A204.1 (cell line): Measurements from ENCODE around the gene SEPTIN8.

ENCODE experiments used
- FAIRE-seq: peaks from 2 replicates; lab custom pipeline; 2012; peaks lifted over from hg19 to GRCh38; lab: Jason Lieb, UNC

SEPTIN8 gene

GRCh38 chr5:132763181-132764036, 13.6 kb downstream of the SEPTIN8 start:
- FAIRE-seq: no peak

GRCh38 chr5:132762246-132763000, 14.6 kb downstream of the SEPTIN8 start:
- no peak for FAIRE-seq

- FAIRE-seq: no peak
Measured at GRCh38 chr5:132761321-132762240, 15.5 kb downstream of the SEPTIN8 start.

- FAIRE-seq: no peak
Measured at GRCh38 chr5:132760601-132761317, 16.3 kb downstream of the SEPTIN8 start.

GRCh38 chr5:132760049-132760420, 17.0 kb downstream of the SEPTIN8 start:
- FAIRE-seq: no peak

GRCh38 chr5:132759114-132760048, 17.7 kb downstream of the SEPTIN8 start:
- no peak for FAIRE-seq

GRCh38 chr5:132758451-132758850, 18.6 kb downstream of the SEPTIN8 start:
- FAIRE-seq: no peak

- no peak for FAIRE-seq
Measured at GRCh38 chr5:132756542-132756941, 20.5 kb downstream of the SEPTIN8 start.

GRCh38 chr5:132754947-132755346, 22.1 kb downstream of the SEPTIN8 start:
- no peak for FAIRE-seq

GRCh38 chr5:132754111-132754510, 22.9 kb downstream of the SEPTIN8 start:
- FAIRE-seq: no peak

GRCh38 chr5:132753135-132753987, 23.7 kb downstream of the SEPTIN8 start:
- no peak for FAIRE-seq

GRCh38 chr5:132752581-132753125, 24.4 kb downstream of the SEPTIN8 start:
- no peak for FAIRE-seq

- FAIRE-seq: no peak
Measured at GRCh38 chr5:132751971-132752580, 25.0 kb downstream of the SEPTIN8 start.

GRCh38 chr5:132751444-132751843, 25.6 kb downstream of the SEPTIN8 start:
- no peak for FAIRE-seq

- FAIRE-seq: no peak
Measured at GRCh38 chr5:132750471-132751230, 26.4 kb downstream of the SEPTIN8 start.

- no peak for FAIRE-seq
Measured at GRCh38 chr5:132749506-132749905, 27.5 kb downstream of the SEPTIN8 start.

- FAIRE-seq: no peak
Measured at GRCh38 chr5:132748522-132749000, 28.5 kb downstream of the SEPTIN8 start.
